ENCODE measurements around the gene NRDC. TPM values are rescaled to one million over a fixed set of nuclear protein-coding genes. Genes with fewer than 3 reads are reported as not detected.

NRDC gene
- total and polyA plus RNA-seq, 10 of the 15 experiments (the other 5 are each of a cell fraction or from before 2014, with no cell fraction given) = 50.1 to 134 (median 90.4) TPM

GRCh38 chr1:51906306-51907078 lies 28.0 kb upstream of the NRDC start:
- BruUV-seq (replicated peaks) = no TSS peak
- ChIA-PET POLR2A (no interaction called here), CTCF (interaction anchor here (0.9 to 2.6 kb wide), 4 partner anchors 9 to 98 kb away, joined by 3 to 13 read pairs (median 4); no protein-coding TSS in a partner anchor), SMC1A (ENCODE audit: uncharacterized antibody, unreplicated experiment) (interaction anchor here (2.2 kb wide), 1 partner anchor 18 kb away, joined by 10 read pairs; no protein-coding TSS in a partner anchor), RAD21 (ENCODE audit: unreplicated experiment) (interaction anchor here (2.2 kb wide), 1 partner anchor 9 kb away, joined by 8 read pairs; no protein-coding TSS in a partner anchor)
- TF ChIP-seq BRCA1 (IDR thresholded peaks at IDR 0.05; ENCODE audit: low read depth, low read length) = no peak
- TF ChIP-seq CBFB (IDR thresholded peaks at IDR 0.05; ENCODE audit: low read depth) = no peak
- TF ChIP-seq RAD51 (IDR thresholded peaks at IDR 0.05) = no peak
- no peak for TF ChIP-seq SMAD5 (IDR thresholded peaks at IDR 0.05; ENCODE audit: low read depth)
- intact Hi-C loops (cut with micrococcal nuclease; ENCODE audit: unreplicated experiment) (no loop called here), in situ Hi-C loops (cut with MboI) (no loop called here)
- Histone ChIP-seq H3K9ac (ENCODE audit: control insufficient read depth, insufficient read depth, low read length) (no peak overlapping the region), H3K4me1 (ENCODE audit: control insufficient read depth, insufficient read depth, low read length) (peaks cover 2% of the 10 kb centered on the region; the same call in 1 of the 2 replicates), H2AFZ (ENCODE audit: control insufficient read depth, low read depth, low read length) (no peak overlapping the region), H3K27me3 (replicated peaks in 1 of 2; ENCODE audit: control insufficient read depth in 2 of 2, insufficient read depth in 2 of 2, low read length in 1 of 2) (peaks cover 0 to 2% of the 10 kb centered on the region in 2 experiments; a peak in 2 of 4 replicates), H3K4me2 (ENCODE audit: control insufficient read depth, insufficient read depth) (no peak overlapping the region; the same call in 1 of the 2 replicates), H3K4me3 (no peak overlapping the region), H3K79me2 (ENCODE audit: control insufficient read depth, insufficient read depth, low read length) (no peaks in the 10 kb centered on the region), H3K9me3 (replicated peaks; ENCODE audit: control insufficient read depth, insufficient read depth, low read length) (no peaks in the 10 kb centered on the region; the same call in 2 of the 3 replicates), H4K20me1 (ENCODE audit: control insufficient read depth, insufficient read depth) (no peaks in the 10 kb centered on the region), H3K27ac (ENCODE audit: control insufficient read depth, insufficient read depth) (no peak overlapping the region), H3K36me3 (ENCODE audit: control insufficient read depth in 2 of 2, insufficient read depth in 2 of 2, low read length in 1 of 2) (no peaks in the 10 kb centered on the region)
- FAIRE-seq (no peak), ATAC-seq (no peak), DNase-seq (ENCODE audit: low read depth, low spot score) (no peak)
- 32% methylated on average over 4 of the region's 4 CpGs for WGBS (ENCODE audit: insufficient coverage, insufficient replicate concordance, low lambda C conversion rate, missing lambda C conversion rate)

GRCh38 chr1:51902456-51902855 lies 23.9 kb upstream of the NRDC start:
- intact Hi-C loops (cut with micrococcal nuclease; ENCODE audit: unreplicated experiment) (no loop called here), in situ Hi-C loops (cut with MboI) (loop anchor here (5.0 kb wide), 1 partner anchor 95 kb away; no protein-coding TSS in a partner anchor)
- Histone ChIP-seq H3K9ac (ENCODE audit: control insufficient read depth, insufficient read depth, low read length) (no peak overlapping the region), H3K4me2 (ENCODE audit: control insufficient read depth, insufficient read depth) (no peak overlapping the region), H3K27me3 (replicated peaks in 1 of 2; ENCODE audit: control insufficient read depth in 2 of 2, insufficient read depth in 2 of 2, low read length in 1 of 2) (no peaks in the 10 kb centered on the region; a peak in 1 of 4 replicates), H3K36me3 (ENCODE audit: control insufficient read depth in 2 of 2, insufficient read depth in 2 of 2, low read length in 1 of 2) (no peaks in the 10 kb centered on the region), H2AFZ (ENCODE audit: control insufficient read depth, low read depth, low read length) (no peak overlapping the region), H3K27ac (ENCODE audit: control insufficient read depth, insufficient read depth) (no peak overlapping the region), H3K4me3 (no peak overlapping the region), H3K4me1 (ENCODE audit: control insufficient read depth, insufficient read depth, low read length) (peaks cover 2% of the 10 kb centered on the region; the same call in 1 of the 2 replicates), H3K9me3 (replicated peaks; ENCODE audit: control insufficient read depth, insufficient read depth, low read length) (no peaks in the 10 kb centered on the region; the same call in 2 of the 3 replicates), H3K79me2 (ENCODE audit: control insufficient read depth, insufficient read depth, low read length) (no peaks in the 10 kb centered on the region), H4K20me1 (ENCODE audit: control insufficient read depth, insufficient read depth) (no peaks in the 10 kb centered on the region)
- ATAC-seq (no peak), FAIRE-seq (no peak), DNase-seq (ENCODE audit: low read depth, low spot score) (no peak)
- SMC1A ChIA-PET (ENCODE audit: uncharacterized antibody, unreplicated experiment) = interaction anchor here (1.0 to 1.7 kb wide), 5 partner anchors 9 to 96 kb away, joined by 3 to 5 read pairs (median 3); no protein-coding TSS in a partner anchor
- POLR2A ChIA-PET = no interaction called here
- 29% methylated on average over 5 of the region's 5 CpGs for WGBS (ENCODE audit: insufficient coverage, insufficient replicate concordance, low lambda C conversion rate, missing lambda C conversion rate)
- TF ChIP-seq WRNIP1 (IDR thresholded peaks at IDR 0.05; ENCODE audit: borderline replicate concordance, low read depth, low read length) (no peak), JUNB (IDR thresholded peaks at IDR 0.05) (no peak), GABPA (IDR thresholded peaks at IDR 0.05; ENCODE audit: low read depth) (no peak)
- RAD21 ChIA-PET (ENCODE audit: unreplicated experiment) = interaction anchor here (0.5 kb wide), 1 partner anchor 173 kb away, joined by 5 read pairs; no protein-coding TSS in a partner anchor
- no TSS peak for BruUV-seq (replicated peaks)
- CTCF ChIA-PET = interaction anchor here (1.3 to 2.0 kb wide), 3 partner anchors 22 to 225 kb away, joined by 4 to 6 read pairs (median 4); no protein-coding TSS in a partner anchor

Data from GM12878 (cell line).